ENCODE data around the gene GRIN2C. TPM values are rescaled to one million over a fixed set of nuclear protein-coding genes. Genes with fewer than 3 reads are reported as not detected.

GRIN2C gene
- total RNA-seq, 1 experiment from 2014 or later, result 0.44 TPM

DNA sequence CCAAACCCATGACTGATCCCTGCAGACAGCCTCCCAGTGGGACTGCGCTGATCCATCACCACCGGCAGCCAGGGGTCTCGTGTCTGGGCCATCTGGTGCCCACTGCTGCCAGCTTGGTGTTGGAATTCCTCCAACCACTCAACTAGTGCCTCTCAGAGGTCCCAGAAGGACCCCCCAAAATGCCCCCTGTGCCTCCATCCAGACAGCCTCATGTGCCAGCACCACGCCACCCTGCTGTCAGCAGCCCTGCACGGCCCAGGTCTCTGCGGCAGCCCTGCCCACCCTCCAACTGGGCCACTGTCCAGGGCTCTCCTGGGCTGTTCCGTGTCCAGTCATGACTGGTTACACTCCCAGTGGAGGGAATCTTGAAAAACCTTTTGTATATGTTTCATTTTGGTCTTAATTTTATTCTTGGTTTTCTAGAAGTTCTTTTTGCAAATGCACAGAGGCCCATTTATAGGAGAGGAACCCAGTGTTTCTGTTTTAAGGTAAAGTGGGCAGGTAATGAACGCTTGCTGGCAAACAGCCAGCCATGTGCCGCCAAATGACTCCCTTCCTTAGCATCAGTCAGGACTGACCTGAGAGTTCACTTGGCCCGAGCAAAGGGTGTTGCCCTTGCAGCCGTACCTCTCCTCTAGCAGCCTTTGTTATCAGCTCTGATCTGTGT, 34.6 kb downstream of the GRIN2C start:
- H3K79me2 ChIP-seq (ENCODE audit: insufficient read depth, low read length), result no peaks in the 10 kb centered on the region
- no peak overlapping the region for H3K27ac Mint-ChIP-seq
- no peak overlapping the region for H3K4me3 Mint-ChIP-seq

More for the DNA sequence above, 34.6 kb downstream of the GRIN2C start:
- Histone ChIP-seq H3K18ac (ENCODE audit: insufficient read length, low read depth, low read length) (no peak overlapping the region), H3K14ac (ENCODE audit: insufficient read depth, low read length) (no peak overlapping the region), H2BK12ac (ENCODE audit: insufficient read length, low read depth, low read length) (no peak overlapping the region), H3K4me2 (ENCODE audit: insufficient read depth, insufficient read length, low read length) (no peak overlapping the region), H4K20me1 (ENCODE audit: control insufficient read depth, insufficient read depth, insufficient read length) (peaks cover 3% of the 10 kb centered on the region), H3K27ac (ENCODE audit: insufficient read length, low read depth, low read length) (no peak overlapping the region), H3K4me1 (ENCODE audit: insufficient read depth, low read length) (no peaks in the 10 kb centered on the region), H4K91ac (ENCODE audit: insufficient read length, low read depth, low read length) (no peak overlapping the region), H4K5ac (ENCODE audit: insufficient read length, low read depth, low read length) (no peak overlapping the region), H2BK120ac (ENCODE audit: low read depth, low read length, poor library complexity, severe bottlenecking) (no peak overlapping the region), H2BK5ac (ENCODE audit: insufficient read length, low read length) (no peak overlapping the region), H4K8ac (replicated peaks; ENCODE audit: insufficient read length, low read depth, low read length) (no peak overlapping the region), H3K9ac (ENCODE audit: extremely low read depth, insufficient read length, low read length) (no peak overlapping the region), H3T11ph (ENCODE audit: low read length) (no peak overlapping the region), H3K27me3 (ENCODE audit: insufficient read depth, low read length) (no peaks in the 10 kb centered on the region), H3K56ac (ENCODE audit: insufficient read length, low read depth, low read length) (no peak overlapping the region), H3K23me2 (ENCODE audit: insufficient read length, low read depth, low read length, poor library complexity, severe bottlenecking) (no peaks in the 10 kb centered on the region), H2AK5ac (ENCODE audit: insufficient read length, low read length) (no peak overlapping the region), H2BK20ac (ENCODE audit: low read depth, low read length, poor library complexity, severe bottlenecking) (no peak overlapping the region), H2AFZ (ENCODE audit: low read length) (no peak overlapping the region), H3K9me3 (ENCODE audit: control insufficient read depth, low read depth, low read length) (no peaks in the 10 kb centered on the region), H3K4ac (ENCODE audit: low read depth, low read length) (no peak overlapping the region), H3K23ac (ENCODE audit: insufficient read length, low read depth, low read length) (no peak overlapping the region), H2BK15ac (ENCODE audit: low read depth, low read length) (no peak overlapping the region), H3K79me1 (ENCODE audit: insufficient read depth, low read depth, low read length, poor library complexity, severe bottlenecking) (no peaks in the 10 kb centered on the region)
- Mint-ChIP-seq H3K4me1 (no peaks in the 10 kb centered on the region), H3K27me3 (ENCODE audit: low read depth) (peaks cover 3% of the 10 kb centered on the region; the same call in 1 of the 2 replicates), H3K36me3 (ENCODE audit: insufficient read depth in 1 of 3, low read depth in 3 of 3) (peaks cover 1 to 12% (median 4%) of the 10 kb centered on the region in 3 experiments; a peak in 4 of 7 replicates), H3K9me3 (no peaks in the 10 kb centered on the region)
- WGBS (ENCODE audit: extremely low coverage, insufficient read length, low lambda C conversion rate), result no CpG with 5 or more reads among the region's 11 CpGs
- TF ChIP-seq CTCF (conservative IDR thresholded peaks at IDR 0.05), result no peak
- DNase-seq, result no peak

Measured in H9 (cell line).